HG03039 (cell line): ENCODE results near the gene RSU1.

Experiments
- ATAC-seq: cut with Tn5 transposase; IDR thresholded peaks from one replicate; pipeline ENCODE4 v1.9.1; 2021; ENCODE audit warnings: mild to moderate bottlenecking, moderate library complexity; ENCODE audit not compliant: unreplicated experiment

RSU1 gene

DNA sequence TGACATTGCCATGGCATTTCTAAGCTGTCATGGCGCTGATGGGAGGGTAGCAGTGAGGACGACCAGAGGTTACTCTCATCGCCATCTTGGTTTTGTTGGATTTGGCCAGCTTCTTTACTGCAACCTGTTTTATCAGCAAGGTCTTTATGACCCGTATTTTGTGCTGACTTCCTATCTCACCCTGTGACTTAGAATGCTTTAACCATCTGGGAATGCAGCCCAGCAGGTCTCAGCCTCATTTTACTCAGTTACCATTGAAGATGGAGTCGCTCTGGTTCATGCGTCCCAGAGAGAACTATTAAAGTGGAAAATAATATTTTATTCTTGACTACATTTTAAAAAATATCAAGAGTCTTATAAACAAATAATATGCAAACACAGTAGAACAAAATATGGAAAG, 131.7 kb downstream of the RSU1 start:
- ATAC-seq: no peak

- ATAC-seq: no peak
Measured at GRCh38 chr10:16681521-16681920, 135.7 kb downstream of the RSU1 start.

DNA sequence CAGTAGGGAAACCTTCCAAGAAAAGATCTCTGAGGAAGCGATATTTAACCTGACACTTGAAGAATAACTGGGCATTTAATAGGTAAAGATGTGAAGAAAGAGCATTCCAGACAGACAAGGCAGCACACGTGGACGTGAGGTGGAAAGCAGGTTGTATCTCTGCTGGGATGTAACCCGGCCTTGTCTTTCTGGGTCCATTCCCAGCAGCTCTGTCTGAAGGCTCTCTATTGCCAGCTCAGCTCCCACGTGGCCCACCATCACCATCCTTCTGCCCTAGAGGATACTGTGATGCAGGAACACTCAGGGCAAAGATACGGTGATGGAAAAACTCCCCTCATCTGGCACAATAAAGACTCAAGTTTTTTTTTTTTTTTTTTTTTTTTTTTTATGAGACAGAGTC, 137.7 kb downstream of the RSU1 start:
- ATAC-seq: no peak

DNA sequence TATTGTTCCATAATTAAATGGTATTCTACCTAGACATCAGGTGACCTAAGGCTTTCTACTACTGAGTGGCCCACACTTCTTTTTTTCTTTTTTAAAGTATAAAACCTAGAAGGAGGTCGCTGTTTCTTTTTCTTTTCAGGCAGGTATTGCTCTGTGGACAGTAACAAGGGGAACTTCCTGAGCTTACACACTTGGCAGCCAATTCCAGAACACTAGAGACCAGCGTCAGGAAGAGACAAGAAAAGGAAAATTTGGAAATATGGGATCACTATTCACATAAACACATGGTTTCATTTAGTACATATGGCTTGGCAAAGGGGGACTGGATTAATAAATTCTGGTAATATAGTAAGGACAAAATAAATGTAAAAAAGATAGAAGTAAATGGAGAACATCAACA, 141.9 kb downstream of the RSU1 start:
- ATAC-seq: no peak

- no peak for ATAC-seq
Measured at GRCh38 chr10:16674147-16674703, 143.0 kb downstream of the RSU1 start.

GRCh38 chr10:16673443-16673842, 143.8 kb downstream of the RSU1 start:
- no peak for ATAC-seq

- ATAC-seq: no peak
Measured at GRCh38 chr10:16663444-16663843, 153.8 kb downstream of the RSU1 start.

GRCh38 chr10:16662923-16663322, 154.3 kb downstream of the RSU1 start:
- ATAC-seq: no peak

DNA sequence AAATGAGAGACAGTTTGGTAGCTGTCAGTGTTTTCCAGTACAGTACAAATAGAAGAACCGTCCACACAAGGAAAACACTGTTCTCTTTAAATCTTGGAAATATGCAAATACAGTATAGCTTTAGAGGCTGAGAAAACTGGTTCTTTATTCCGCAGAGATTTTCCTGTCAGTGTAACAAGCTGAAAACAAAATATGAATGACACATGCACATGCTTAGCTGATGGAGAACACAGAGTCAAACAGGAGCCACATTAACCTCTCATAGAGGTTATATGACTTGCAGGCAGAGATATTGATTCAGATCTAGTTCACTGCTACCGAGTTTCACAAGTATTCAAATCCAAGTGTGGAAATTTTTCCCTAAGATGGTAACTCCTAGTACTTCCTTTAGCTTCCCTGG, 160.3 kb downstream of the RSU1 start:
- no peak for ATAC-seq

DNA sequence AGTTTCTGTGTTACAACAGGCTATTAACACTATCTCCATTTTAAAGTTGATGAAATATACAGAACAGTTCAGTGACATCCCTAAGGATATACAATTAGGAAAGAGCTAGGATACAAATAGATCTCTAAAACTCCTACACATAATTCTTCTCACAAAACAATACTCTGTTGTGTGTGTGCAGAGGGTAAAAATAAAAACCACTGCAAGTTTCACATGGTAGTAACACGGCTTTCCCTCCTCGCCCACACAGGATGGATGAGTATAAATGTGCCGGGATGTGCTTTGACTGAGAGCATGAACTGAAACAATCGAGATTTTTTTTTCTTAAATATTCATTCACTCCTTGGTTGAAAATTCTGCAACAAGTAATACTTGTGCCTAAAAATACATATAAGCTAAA, 164.0 kb downstream of the RSU1 start:
- ATAC-seq: peak; percentile 73

DNA sequence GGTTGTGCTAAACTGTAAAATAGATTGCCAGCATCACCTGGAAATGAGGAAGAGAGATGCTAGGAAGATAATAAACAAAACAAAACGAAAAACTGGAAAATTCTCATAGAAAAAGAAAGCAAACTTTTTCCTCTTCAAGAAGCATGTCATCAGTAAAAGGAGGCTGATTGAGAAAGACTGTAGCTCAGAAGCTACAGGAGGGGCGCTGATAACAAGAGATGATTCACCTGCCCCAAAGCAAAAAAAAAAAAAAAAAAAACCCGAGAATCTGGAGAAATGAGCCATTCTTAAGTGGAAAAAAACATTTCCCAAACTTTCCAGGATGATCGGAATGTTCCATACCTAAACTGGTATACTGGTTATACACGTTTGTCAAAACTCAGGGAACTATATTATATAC, 165.1 kb downstream of the RSU1 start:
- ATAC-seq: no peak

GRCh38 chr10:16649757-16650156, 167.5 kb downstream of the RSU1 start:
- no peak for ATAC-seq

DNA sequence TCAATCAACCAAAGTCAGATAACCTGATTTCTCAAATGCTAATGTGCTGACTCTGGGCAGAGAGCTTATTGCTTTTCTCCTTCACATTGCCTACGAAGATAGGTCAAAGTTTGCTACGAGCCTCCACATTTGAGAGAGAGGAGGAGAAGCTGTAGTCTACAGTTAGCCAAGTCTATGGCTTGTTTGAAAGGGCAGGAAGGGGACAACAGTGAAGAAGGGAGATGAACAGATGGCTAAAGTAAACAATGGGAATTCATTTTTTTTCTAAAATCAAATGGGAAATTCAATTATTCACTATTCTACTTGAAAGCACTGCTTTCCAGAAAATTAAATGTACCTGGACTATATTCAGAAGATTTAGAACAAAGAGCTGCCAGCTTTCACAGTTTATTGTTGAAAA, 168.9 kb downstream of the RSU1 start:
- no peak for ATAC-seq

- ATAC-seq: no peak
Measured at GRCh38 chr10:16646181-16647059, 170.8 kb downstream of the RSU1 start.

GRCh38 chr10:16644146-16644545, 173.1 kb downstream of the RSU1 start:
- ATAC-seq: no peak

- ATAC-seq: no peak
Measured at GRCh38 chr10:16643502-16643901, 173.7 kb downstream of the RSU1 start.

GRCh38 chr10:16640153-16640552, 177.1 kb downstream of the RSU1 start:
- no peak for ATAC-seq

DNA sequence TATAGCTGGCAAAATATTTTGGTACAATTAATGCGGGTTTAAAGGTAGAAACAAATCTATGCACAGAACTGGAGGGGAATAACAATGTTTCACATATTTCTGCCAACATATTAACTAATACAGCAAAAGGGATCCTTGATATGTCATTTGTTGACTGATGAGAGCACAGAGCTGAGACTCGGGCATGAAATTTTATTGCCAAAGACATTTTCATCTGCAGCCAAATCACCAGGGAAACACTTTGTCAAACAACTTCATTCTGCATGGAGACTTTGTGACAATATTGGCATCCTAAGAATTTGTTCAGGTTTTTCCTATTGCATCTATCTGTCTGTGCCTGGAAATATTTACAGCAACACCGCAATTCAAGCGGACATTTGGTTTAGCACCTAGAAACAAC, 177.8 kb downstream of the RSU1 start:
- ATAC-seq: no peak

GRCh38 chr10:16632996-16633395, 184.2 kb downstream of the RSU1 start:
- ATAC-seq: no peak

DNA sequence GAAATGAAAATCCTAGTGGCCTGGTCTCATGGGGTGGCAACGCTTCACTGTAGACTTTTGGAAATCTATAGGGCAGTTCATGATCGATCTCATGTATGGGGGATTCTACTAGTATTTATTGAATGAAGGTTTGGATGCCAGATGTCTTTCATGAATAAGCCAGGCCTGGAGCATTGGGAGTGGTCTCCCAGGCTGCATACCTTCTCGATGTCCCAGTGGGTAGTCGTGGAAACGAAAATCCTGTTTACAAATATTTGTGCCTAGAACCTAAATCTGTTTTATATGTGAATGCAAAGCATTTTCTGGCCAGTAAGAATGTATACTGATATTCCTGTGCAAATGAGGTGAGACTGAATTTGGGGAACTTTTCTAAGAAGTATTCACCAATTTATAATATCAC, 190.5 kb downstream of the RSU1 start:
- ATAC-seq: no peak

GRCh38 chr10:16612981-16613355, 204.3 kb downstream of the RSU1 start:
- no peak for ATAC-seq

DNA sequence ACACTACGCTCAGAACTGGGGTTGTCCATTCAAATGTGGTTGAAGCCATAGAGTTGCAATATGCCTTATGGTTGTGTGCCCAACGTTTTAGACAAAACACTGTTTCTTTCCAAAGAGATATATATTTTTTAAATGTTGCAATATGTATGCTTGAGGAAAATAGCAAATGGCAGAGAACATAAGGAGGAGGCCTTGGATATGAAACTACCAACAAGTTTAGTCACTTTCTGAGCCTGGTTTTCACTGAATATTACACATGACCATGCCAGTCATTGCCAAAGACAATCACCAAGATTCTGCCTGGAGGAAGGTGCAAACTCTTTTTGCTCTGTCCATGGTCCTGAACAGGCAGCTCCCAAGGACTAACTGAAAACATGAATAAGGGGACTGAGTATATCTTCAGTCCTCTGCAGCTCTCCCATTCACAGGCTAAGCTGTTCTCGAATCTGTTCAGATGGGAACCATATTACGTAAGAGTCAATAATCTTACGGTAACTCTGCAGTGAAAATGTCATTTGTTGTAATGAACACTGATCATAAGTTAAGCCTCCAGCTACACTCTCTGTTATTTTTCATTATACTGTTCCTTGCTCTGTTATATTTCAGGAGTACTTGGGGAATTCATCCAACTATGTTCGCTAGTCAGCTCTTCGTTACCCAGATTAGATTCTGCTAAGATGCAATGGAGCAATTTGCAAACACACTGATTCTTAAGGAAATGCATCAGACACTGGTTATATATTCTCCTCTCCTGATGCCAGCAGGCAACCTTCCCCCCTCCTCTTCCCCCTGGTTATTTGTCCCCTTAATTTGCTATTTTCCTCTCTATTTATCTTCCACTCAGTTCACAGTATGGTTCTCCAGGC, 204.9 kb downstream of the RSU1 start:
- no peak for ATAC-seq
